Ishikawa (cell line): ENCODE measurements around the gene RET.

Experiments used
- CEBPB ChIP-seq: IDR thresholded peaks from 2 replicates; pipeline ENCODE4 v1.6.1; 2012
- CREB1 ChIP-seq: IDR thresholded peaks from 2 replicates; pipeline ENCODE4 v1.6.1; 2012; ENCODE audit warnings: low read depth
- EGR1 ChIP-seq: IDR thresholded peaks from 2 replicates; pipeline ENCODE4 v1.6.1; 2012
- EP300 ChIP-seq: IDR thresholded peaks from 2 replicates; pipeline ENCODE4 v1.6.1; 2012; ENCODE audit warnings: borderline replicate concordance
- FOXM1 ChIP-seq: IDR thresholded peaks from 2 replicates; pipeline ENCODE4 v1.6.1; 2012; ENCODE audit warnings: low read depth, borderline replicate concordance
- NFIC ChIP-seq: IDR thresholded peaks from 2 replicates; pipeline ENCODE4 v1.6.1; 2012
- RAD21 ChIP-seq: IDR thresholded peaks from 2 replicates; pipeline ENCODE4 v1.6.1; 2012; ENCODE audit warnings: low read depth
- TAF1 ChIP-seq: IDR thresholded peaks from 2 replicates; pipeline ENCODE4 v1.6.1; 2012; ENCODE audit warnings: low read depth, mild to moderate bottlenecking
- TCF12 ChIP-seq: IDR thresholded peaks from 2 replicates; pipeline ENCODE4 v1.6.1; 2012; ENCODE audit warnings: low read depth
- TEAD4 ChIP-seq: IDR thresholded peaks from 2 replicates; pipeline ENCODE4 v1.6.1; 2012
- YY1 ChIP-seq: IDR thresholded peaks from 2 replicates; pipeline ENCODE4 v1.6.1; 2012; ENCODE audit warnings: low read depth
- ZBTB7A ChIP-seq: IDR thresholded peaks from 2 replicates; pipeline ENCODE4 v1.6.1; 2012; ENCODE audit warnings: low read depth
- TF ChIP-seq, protein P1 (sequence below): IDR thresholded peaks from 2 replicates; pipeline ENCODE4 v1.6.1; 2012
- TF ChIP-seq, protein P2 (sequence below): IDR thresholded peaks from 2 replicates; pipeline ENCODE4 v1.6.1; 2012; ENCODE audit warnings: low read depth, mild to moderate bottlenecking
- TF ChIP-seq, protein P3 (sequence below): IDR thresholded peaks from 2 replicates; pipeline ENCODE4 v1.6.1; 2012

Gene RET

DNA sequence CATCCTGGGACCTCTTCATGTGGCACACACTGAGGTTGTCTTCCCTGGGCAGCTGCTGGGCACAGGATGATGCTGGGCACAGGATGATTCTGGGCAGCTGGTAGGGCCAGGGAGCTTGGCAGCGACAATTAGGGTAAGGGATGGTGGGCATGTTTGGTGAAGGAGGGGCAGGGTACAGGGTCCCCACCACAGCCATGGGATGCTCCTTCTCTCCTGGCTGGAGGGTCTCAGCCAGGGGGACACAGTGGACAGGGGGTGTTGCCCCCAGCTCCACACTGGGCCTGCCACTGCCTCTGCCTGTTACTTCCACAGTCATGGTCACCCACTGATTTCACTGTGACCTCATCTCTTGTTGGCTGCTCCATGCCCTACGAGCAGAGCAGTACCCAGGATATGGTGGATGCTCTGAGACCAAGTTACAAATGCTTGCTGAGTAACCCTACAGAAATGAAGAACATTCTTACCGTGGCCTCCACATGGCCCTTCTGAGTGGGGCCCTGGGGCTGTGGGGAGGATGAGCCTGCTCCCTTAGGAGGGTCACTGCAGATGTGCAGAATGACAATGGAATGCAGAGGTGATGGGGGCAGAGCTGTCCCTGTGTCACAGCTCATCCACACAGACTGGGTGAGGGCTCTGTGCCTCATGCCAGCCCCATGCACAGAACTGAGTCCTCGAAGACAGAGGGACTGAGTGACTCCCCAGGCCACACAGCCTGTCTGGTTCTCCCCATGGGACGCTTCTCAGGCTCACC is 28.4 kb upstream of the RET start:
- TF ChIP-seq TCF12: no peak
- TF ChIP-seq, protein P1, sequence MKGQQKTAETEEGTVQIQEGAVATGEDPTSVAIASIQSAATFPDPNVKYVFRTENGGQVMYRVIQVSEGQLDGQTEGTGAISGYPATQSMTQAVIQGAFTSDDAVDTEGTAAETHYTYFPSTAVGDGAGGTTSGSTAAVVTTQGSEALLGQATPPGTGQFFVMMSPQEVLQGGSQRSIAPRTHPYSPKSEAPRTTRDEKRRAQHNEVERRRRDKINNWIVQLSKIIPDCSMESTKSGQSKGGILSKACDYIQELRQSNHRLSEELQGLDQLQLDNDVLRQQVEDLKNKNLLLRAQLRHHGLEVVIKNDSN: no peak
- no peak for TF ChIP-seq EGR1
- TF ChIP-seq, protein P2, sequence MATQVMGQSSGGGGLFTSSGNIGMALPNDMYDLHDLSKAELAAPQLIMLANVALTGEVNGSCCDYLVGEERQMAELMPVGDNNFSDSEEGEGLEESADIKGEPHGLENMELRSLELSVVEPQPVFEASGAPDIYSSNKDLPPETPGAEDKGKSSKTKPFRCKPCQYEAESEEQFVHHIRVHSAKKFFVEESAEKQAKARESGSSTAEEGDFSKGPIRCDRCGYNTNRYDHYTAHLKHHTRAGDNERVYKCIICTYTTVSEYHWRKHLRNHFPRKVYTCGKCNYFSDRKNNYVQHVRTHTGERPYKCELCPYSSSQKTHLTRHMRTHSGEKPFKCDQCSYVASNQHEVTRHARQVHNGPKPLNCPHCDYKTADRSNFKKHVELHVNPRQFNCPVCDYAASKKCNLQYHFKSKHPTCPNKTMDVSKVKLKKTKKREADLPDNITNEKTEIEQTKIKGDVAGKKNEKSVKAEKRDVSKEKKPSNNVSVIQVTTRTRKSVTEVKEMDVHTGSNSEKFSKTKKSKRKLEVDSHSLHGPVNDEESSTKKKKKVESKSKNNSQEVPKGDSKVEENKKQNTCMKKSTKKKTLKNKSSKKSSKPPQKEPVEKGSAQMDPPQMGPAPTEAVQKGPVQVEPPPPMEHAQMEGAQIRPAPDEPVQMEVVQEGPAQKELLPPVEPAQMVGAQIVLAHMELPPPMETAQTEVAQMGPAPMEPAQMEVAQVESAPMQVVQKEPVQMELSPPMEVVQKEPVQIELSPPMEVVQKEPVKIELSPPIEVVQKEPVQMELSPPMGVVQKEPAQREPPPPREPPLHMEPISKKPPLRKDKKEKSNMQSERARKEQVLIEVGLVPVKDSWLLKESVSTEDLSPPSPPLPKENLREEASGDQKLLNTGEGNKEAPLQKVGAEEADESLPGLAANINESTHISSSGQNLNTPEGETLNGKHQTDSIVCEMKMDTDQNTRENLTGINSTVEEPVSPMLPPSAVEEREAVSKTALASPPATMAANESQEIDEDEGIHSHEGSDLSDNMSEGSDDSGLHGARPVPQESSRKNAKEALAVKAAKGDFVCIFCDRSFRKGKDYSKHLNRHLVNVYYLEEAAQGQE: no peak
- TF ChIP-seq ZBTB7A: no peak
- no peak for TF ChIP-seq CREB1
- TF ChIP-seq, protein P3, sequence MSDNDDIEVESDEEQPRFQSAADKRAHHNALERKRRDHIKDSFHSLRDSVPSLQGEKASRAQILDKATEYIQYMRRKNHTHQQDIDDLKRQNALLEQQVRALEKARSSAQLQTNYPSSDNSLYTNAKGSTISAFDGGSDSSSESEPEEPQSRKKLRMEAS: no peak
- TF ChIP-seq NFIC: no peak
- no peak for TF ChIP-seq TAF1
- no peak for TF ChIP-seq CEBPB
- no peak for TF ChIP-seq EP300
- TF ChIP-seq YY1: no peak
- TF ChIP-seq TEAD4: no peak

DNA sequence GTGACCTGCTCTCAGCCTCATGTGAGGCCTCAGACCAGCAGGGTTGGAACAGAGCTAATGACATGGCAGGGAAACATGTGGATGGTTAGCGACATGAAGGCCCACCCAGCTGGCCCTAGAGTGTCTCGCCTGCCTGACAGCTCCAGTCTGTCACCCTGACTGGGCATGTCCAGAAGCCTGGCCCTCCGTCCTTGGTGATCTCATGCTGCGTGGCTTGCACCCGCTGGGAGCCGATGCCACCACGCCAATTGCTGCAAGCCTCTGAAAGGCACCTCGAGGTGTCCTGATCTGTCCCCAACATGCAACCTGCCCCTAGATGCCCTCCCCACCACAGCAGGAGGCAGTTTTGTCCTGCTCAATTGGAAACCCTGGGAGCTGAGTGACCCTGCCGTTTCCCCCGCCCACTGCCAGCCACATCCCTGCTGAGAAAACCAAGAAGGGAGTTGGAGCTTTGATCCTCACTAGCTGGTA is 27.8 kb upstream of the RET start:
- no peak for TF ChIP-seq TCF12
- no peak for TF ChIP-seq EP300
- TF ChIP-seq, protein P1: no peak

DNA sequence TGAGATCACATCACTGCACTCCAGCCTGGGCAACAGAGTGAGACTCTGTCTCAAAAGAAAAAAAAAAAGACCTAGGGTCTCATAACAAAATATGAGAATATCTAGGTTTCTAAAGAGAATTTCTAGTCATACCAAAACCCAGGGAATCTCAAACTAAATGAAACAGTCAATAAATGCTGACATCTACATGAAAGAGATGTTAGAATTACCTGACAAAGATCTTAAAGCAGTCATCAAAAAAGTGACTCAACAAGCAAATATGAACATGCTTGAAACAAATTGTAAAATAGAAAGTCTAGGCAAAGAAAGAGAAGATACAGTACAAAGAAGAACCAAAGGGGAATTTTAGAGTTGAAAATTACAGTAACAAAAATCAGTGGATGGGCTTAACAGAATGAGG is 26.9 kb upstream of the RET start:
- TF ChIP-seq RAD21: no peak
- TF ChIP-seq CREB1: no peak
- no peak for TF ChIP-seq TEAD4
- TF ChIP-seq, protein P3: no peak
- TF ChIP-seq FOXM1: no peak
- TF ChIP-seq YY1: no peak
- no peak for TF ChIP-seq CEBPB
- no peak for TF ChIP-seq EGR1
- TF ChIP-seq, protein P1: no peak

DNA sequence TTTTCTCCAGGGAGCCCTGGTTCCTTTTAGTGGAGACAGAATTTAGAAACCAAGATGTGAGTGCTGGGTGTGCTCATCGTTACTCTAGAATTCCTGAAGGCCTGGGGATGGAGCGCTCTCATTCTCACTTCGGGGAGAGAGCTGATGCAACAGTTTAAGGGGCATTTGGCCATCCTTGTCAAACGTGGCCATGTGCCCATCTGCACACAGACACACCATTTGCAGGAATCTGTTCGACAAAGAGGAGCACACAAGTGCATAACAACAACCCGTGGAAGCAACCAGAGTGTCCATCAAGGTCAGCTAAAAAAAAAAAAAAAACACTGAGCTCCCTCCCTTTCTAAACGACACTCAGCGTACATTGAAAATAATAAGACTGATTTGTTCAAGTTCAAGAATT is 23.0 kb upstream of the RET start:
- TF ChIP-seq RAD21 (no peak), EP300 (no peak), CEBPB (no peak), YY1 (no peak), CREB1 (no peak), TCF12 (no peak), TAF1 (no peak), NFIC (no peak), FOXM1 (no peak), EGR1 (no peak), ZBTB7A (no peak), TEAD4 (no peak)
- TF ChIP-seq, protein P3: no peak
- TF ChIP-seq, protein P2: no peak
- TF ChIP-seq, protein P1: no peak

DNA sequence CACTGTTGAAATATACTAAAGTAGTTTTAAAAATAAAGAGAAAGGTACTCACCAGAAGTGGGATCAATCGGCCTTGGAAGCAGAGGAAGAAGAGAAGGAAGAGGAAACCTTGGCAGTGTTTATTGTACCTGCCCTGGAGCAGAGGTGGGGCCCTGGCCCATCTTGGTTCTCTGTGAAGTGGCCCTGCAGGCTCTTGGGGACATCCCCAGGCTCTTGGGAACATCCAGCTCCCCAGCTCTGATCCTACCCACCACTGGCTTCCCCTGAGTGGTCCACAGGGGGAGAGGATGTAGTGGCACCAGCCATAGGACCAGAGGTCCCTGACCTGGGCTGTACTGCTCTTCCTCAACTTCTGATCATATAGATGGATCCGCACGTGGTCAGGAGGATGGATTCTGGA is 22.3 kb upstream of the RET start:
- TF ChIP-seq CREB1 (no peak), EP300 (no peak), TCF12 (no peak), TEAD4 (no peak), EGR1 (no peak), ZBTB7A (no peak), YY1 (no peak), NFIC (no peak), FOXM1 (no peak), CEBPB (no peak), TAF1 (no peak)
- TF ChIP-seq, protein P3: no peak
- TF ChIP-seq, protein P1: no peak
- TF ChIP-seq, protein P2: no peak
